ENCODE results near the gene IL17RC.

Gene IL17RC

DNA sequence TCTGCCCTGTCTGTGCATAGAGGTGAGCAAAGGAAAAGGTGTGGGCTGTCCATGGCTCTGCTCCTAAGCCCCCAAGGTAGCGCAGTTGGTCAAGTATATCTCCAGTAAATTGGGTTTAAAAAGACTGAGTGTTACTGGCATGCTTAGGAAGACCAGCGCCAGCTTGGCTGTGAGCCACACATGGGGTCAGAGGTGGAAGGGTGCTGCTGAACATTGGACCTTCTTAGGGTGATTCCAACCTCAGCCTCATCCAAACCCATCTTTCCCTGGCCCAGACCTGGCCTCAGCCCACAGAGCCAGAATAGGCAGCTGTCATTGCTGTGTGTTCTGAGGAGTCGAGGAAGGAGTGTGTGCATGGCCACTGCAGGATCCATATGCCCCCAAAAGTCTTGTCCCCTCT lies 8.6 kb upstream of the IL17RC start:
- Histone ChIP-seq H3K4me2 (ENCODE audit: insufficient read depth, low read length, poor library complexity, severe bottlenecking) (no peak overlapping the region), H2BK5ac (ENCODE audit: low read length) (no peak overlapping the region), H3K18ac (ENCODE audit: low read length) (no peak overlapping the region), H2BK15ac (ENCODE audit: low read length) (no peak overlapping the region), H2BK120ac (ENCODE audit: low read depth, low read length) (no peak overlapping the region), H3K4me3 (ENCODE audit: low read length in 2 of 2) (no peak overlapping the region), H3K27me3 (ENCODE audit: control insufficient read depth in 3 of 3, insufficient read depth in 3 of 3, low read depth in 1 of 3, low read length in 3 of 3) (peaks cover 0 to 8% (median 0%) of the 10 kb centered on the region in 3 experiments), H3K23ac (ENCODE audit: low read depth, low read length, poor library complexity) (no peak overlapping the region), H3K14ac (ENCODE audit: low read length) (no peak overlapping the region), H2AK5ac (ENCODE audit: low read depth, low read length) (no peak overlapping the region), H3K9me3 (replicated peaks in 1 of 2; ENCODE audit: control insufficient read depth in 2 of 2, insufficient read depth in 1 of 2, low read depth in 1 of 2, low read length in 2 of 2) (peaks cover 0 to 2% of the 10 kb centered on the region in 2 donors), H4K91ac (ENCODE audit: low read depth, low read length, poor library complexity) (no peak overlapping the region), H3K36me3 (replicated peaks in 1 of 2; ENCODE audit: control insufficient read depth in 2 of 2, insufficient read depth in 2 of 2, low read length in 2 of 2) (no peaks in the 10 kb centered on the region), H2AFZ (ENCODE audit: low read length) (no peak overlapping the region), H4K8ac (ENCODE audit: low read depth, low read length) (no peak overlapping the region), H3K9ac (ENCODE audit: low read depth, low read length, poor library complexity) (no peak overlapping the region), H2BK12ac (ENCODE audit: low read length) (no peak overlapping the region), H3K27ac (replicated peaks; ENCODE audit: low read length) (no peak overlapping the region), H3K4me1 (ENCODE audit: control insufficient read depth in 2 of 2, insufficient read depth in 1 of 2, low read depth in 1 of 2, low read length in 2 of 2) (no peaks in the 10 kb centered on the region), H3K4ac (ENCODE audit: low read length) (no peak overlapping the region), H3K79me1 (ENCODE audit: low read depth, low read length) (no peaks in the 10 kb centered on the region)
- no CpG with 5 or more reads among the region's 3 CpGs for WGBS, 2 donors (ENCODE audit: extremely low coverage in 2 of 2, insufficient read length in 2 of 2, insufficient replicate concordance in 1 of 2)
- DNase-seq (ENCODE audit: low spot score) = no peak

DNA sequence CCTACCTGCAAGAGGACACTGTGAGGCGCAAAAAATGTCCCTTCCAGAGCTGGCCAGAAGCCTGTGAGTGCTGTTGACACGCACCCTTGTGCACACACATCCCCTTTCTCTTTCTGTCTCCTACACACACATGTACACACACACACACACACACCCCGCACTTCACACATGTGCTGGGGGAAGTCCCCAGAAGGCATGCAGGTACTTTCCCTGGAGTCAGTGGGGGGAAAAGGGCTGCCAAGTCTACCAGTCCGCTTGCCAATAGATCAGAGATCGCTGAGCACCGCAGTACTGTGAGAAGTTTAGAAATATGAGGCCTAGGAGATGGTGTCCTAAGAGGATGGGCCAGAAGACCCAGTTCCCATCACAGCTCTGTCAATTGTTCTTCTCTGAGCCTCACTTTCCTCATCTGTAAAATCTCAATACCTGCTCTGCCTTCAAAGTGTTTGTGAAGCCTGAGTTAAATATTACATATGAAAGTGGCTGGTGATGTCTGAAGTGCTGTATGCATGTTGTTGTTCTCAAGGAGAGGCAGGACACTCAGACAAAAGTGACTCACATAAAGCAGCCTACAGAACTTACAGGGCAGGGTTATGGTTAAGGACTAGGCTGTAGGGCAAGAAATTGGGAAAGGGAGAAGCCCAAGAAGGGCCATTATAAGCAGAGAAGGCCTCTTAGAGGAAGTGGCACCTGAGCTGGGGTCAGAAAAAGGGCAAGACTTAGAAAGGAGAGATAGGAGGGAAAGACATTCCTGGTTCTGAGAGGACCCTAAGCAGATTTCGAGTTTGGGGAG lies 7.5 kb upstream of the IL17RC start:
- no peaks in the 10 kb centered on the region for H3K36me3 ChIP-seq (replicated peaks in 1 of 2; ENCODE audit: control insufficient read depth in 2 of 2, insufficient read depth in 2 of 2, low read length in 2 of 2)

DNA sequence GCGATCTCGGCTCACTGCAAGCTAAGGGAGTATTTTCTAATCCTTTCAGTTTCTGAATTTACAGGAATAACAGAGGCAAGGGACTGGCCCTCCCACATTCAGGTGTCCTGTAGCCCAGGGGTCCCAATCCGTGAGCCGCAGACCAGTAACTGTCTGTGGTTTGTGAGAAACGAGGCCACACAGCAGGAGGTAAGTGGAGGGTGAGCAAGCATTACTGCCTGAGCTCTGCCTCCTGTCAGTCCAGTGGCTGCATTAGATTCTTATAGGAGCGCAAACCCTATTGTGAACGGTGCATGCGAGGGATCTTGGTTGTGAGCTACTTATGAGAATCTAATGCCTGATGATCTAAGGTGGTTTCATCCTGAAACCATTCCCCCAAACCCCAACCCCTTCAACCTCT lies 5.0 kb upstream of the IL17RC start:
- Histone ChIP-seq H3K27me3 (ENCODE audit: control insufficient read depth in 3 of 3, insufficient read depth in 3 of 3, low read depth in 1 of 3, low read length in 3 of 3) (peaks cover 0 to 15% (median 8%) of the 10 kb centered on the region in 3 experiments), H3K4ac (ENCODE audit: low read length) (no peak overlapping the region), H2BK5ac (ENCODE audit: low read length) (no peak overlapping the region), H4K8ac (ENCODE audit: low read depth, low read length) (no peak overlapping the region), H2BK12ac (ENCODE audit: low read length) (no peak overlapping the region), H3K9ac (ENCODE audit: low read depth, low read length, poor library complexity) (no peak overlapping the region), H3K14ac (ENCODE audit: low read length) (no peak overlapping the region), H2AFZ (ENCODE audit: low read length) (no peak overlapping the region), H2BK120ac (ENCODE audit: low read depth, low read length) (no peak overlapping the region), H3K4me1 (ENCODE audit: control insufficient read depth in 2 of 2, insufficient read depth in 1 of 2, low read depth in 1 of 2, low read length in 2 of 2) (peaks cover 10 to 13% of the 10 kb centered on the region in 2 donors), H4K91ac (ENCODE audit: low read depth, low read length, poor library complexity) (no peak overlapping the region), H3K23ac (ENCODE audit: low read depth, low read length, poor library complexity) (no peak overlapping the region), H3K36me3 (replicated peaks in 1 of 2; ENCODE audit: control insufficient read depth in 2 of 2, insufficient read depth in 2 of 2, low read length in 2 of 2) (no peaks in the 10 kb centered on the region), H3K79me1 (ENCODE audit: low read depth, low read length) (no peaks in the 10 kb centered on the region), H3K27ac (replicated peaks; ENCODE audit: low read length) (no peak overlapping the region), H2AK5ac (ENCODE audit: low read depth, low read length) (no peak overlapping the region), H3K9me3 (replicated peaks in 1 of 2; ENCODE audit: control insufficient read depth in 2 of 2, insufficient read depth in 1 of 2, low read depth in 1 of 2, low read length in 2 of 2) (peaks cover 0 to 2% of the 10 kb centered on the region in 2 donors), H3K4me3 (ENCODE audit: low read length in 2 of 2) (no peak overlapping the region), H3K4me2 (ENCODE audit: insufficient read depth, low read length, poor library complexity, severe bottlenecking) (no peak overlapping the region), H2BK15ac (ENCODE audit: low read length) (no peak overlapping the region), H3K18ac (ENCODE audit: low read length) (no peak overlapping the region)
- no CpG with 5 or more reads among the region's 8 CpGs for WGBS, 2 donors (ENCODE audit: extremely low coverage in 2 of 2, insufficient read length in 2 of 2, insufficient replicate concordance in 1 of 2)
- DNase-seq (ENCODE audit: low spot score) = no peak

More for the DNA sequence above, 7.5 kb upstream of the IL17RC start:
- no peak overlapping the region for H3K27ac ChIP-seq (replicated peaks; ENCODE audit: low read length)
- H3K27me3 ChIP-seq (ENCODE audit: control insufficient read depth in 3 of 3, insufficient read depth in 3 of 3, low read depth in 1 of 3, low read length in 3 of 3) = peaks cover 0 to 8% (median 4%) of the 10 kb centered on the region in 3 experiments
- peaks cover 0 to 2% of the 10 kb centered on the region in 2 donors for H3K9me3 ChIP-seq (replicated peaks in 1 of 2; ENCODE audit: control insufficient read depth in 2 of 2, insufficient read depth in 1 of 2, low read depth in 1 of 2, low read length in 2 of 2)
- H3K9ac ChIP-seq (ENCODE audit: low read depth, low read length, poor library complexity) = peak overlapping the region; percentile 7
- H2BK120ac ChIP-seq (ENCODE audit: low read depth, low read length) = no peak overlapping the region
- no peak overlapping the region for H4K8ac ChIP-seq (ENCODE audit: low read depth, low read length)
- no peak overlapping the region for H3K4me3 ChIP-seq (ENCODE audit: low read length in 2 of 2)
- no peak overlapping the region for H3K4me2 ChIP-seq (ENCODE audit: insufficient read depth, low read length, poor library complexity, severe bottlenecking)
- H3K18ac ChIP-seq (ENCODE audit: low read length) = no peak overlapping the region
- H3K79me1 ChIP-seq (ENCODE audit: low read depth, low read length) = no peaks in the 10 kb centered on the region
- H4K91ac ChIP-seq (ENCODE audit: low read depth, low read length, poor library complexity) = no peak overlapping the region
- H3K23ac ChIP-seq (ENCODE audit: low read depth, low read length, poor library complexity) = no peak overlapping the region
- H2AFZ ChIP-seq (ENCODE audit: low read length) = no peak overlapping the region
- H2BK15ac ChIP-seq (ENCODE audit: low read length) = no peak overlapping the region
- no CpG with 5 or more reads among the region's 7 CpGs for WGBS, 2 donors (ENCODE audit: extremely low coverage in 2 of 2, insufficient read length in 2 of 2, insufficient replicate concordance in 1 of 2)
- no peak overlapping the region for H2AK5ac ChIP-seq (ENCODE audit: low read depth, low read length)
- no peak overlapping the region for H2BK12ac ChIP-seq (ENCODE audit: low read length)
- no peak overlapping the region for H3K4ac ChIP-seq (ENCODE audit: low read length)
- no peak overlapping the region for H3K14ac ChIP-seq (ENCODE audit: low read length)
- no peak overlapping the region for H2BK5ac ChIP-seq (ENCODE audit: low read length)
- DNase-seq (ENCODE audit: low spot score) = no peak
- H3K4me1 ChIP-seq (ENCODE audit: control insufficient read depth in 2 of 2, insufficient read depth in 1 of 2, low read depth in 1 of 2, low read length in 2 of 2) = no peaks in the 10 kb centered on the region

DNA sequence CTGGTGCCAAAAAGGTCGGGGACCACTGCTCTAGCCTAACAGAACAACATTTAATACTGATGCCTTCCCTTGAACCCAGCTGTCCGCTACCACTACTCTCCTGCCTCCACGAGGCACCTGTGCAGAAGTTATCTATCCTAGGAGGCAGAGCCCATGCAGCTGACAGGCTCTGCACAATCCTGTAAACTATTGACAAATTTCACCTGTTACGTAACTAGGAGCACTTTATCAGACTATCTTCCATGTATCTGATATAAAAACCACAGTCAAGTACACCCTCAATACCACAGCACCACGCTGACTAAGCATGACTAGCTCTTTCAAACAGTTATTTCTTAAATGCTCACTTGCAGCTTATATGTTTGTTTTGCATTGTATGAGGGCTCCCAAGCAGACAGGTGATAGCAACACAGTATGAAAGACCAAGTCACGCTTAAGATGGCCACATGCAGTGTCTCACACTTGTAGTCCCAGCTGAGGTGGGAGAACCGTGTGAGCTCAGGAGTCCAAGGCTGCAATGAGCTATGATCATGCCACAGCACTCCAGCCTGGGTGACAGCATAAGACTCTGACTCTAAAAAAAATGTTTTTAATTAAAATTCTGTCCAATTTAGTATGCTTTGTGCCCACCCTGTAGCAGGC lies 4.5 kb upstream of the IL17RC start:
- H4K8ac ChIP-seq (ENCODE audit: low read depth, low read length) = no peak overlapping the region

More for the DNA sequence above, 4.5 kb upstream of the IL17RC start:
- H3K9me3 ChIP-seq (replicated peaks in 1 of 2; ENCODE audit: control insufficient read depth in 2 of 2, insufficient read depth in 1 of 2, low read depth in 1 of 2, low read length in 2 of 2) = peaks cover 0 to 2% of the 10 kb centered on the region in 2 donors
- no peak overlapping the region for H3K18ac ChIP-seq (ENCODE audit: low read length)
- H3K79me1 ChIP-seq (ENCODE audit: low read depth, low read length) = no peaks in the 10 kb centered on the region
- no peak overlapping the region for H3K4ac ChIP-seq (ENCODE audit: low read length)
- H4K91ac ChIP-seq (ENCODE audit: low read depth, low read length, poor library complexity) = no peak overlapping the region
- no CpG with 5 or more reads among the region's 7 CpGs for WGBS, 2 donors (ENCODE audit: extremely low coverage in 2 of 2, insufficient read length in 2 of 2, insufficient replicate concordance in 1 of 2)
- H2BK12ac ChIP-seq (ENCODE audit: low read length) = no peak overlapping the region
- H3K4me3 ChIP-seq (ENCODE audit: low read length in 2 of 2) = no peak overlapping the region
- H3K36me3 ChIP-seq (replicated peaks in 1 of 2; ENCODE audit: control insufficient read depth in 2 of 2, insufficient read depth in 2 of 2, low read length in 2 of 2) = no peaks in the 10 kb centered on the region
- no peak overlapping the region for H2AK5ac ChIP-seq (ENCODE audit: low read depth, low read length)
- H3K4me2 ChIP-seq (ENCODE audit: insufficient read depth, low read length, poor library complexity, severe bottlenecking) = no peak overlapping the region
- H3K14ac ChIP-seq (ENCODE audit: low read length) = no peak overlapping the region
- H3K9ac ChIP-seq (ENCODE audit: low read depth, low read length, poor library complexity) = no peak overlapping the region
- H2BK15ac ChIP-seq (ENCODE audit: low read length) = no peak overlapping the region
- H2AFZ ChIP-seq (ENCODE audit: low read length) = no peak overlapping the region
- no peak overlapping the region for H3K27ac ChIP-seq (replicated peaks; ENCODE audit: low read length)
- H3K23ac ChIP-seq (ENCODE audit: low read depth, low read length, poor library complexity) = no peak overlapping the region
- no peak overlapping the region for H2BK5ac ChIP-seq (ENCODE audit: low read length)
- peaks cover 0 to 15% (median 8%) of the 10 kb centered on the region in 3 experiments for H3K27me3 ChIP-seq (ENCODE audit: control insufficient read depth in 3 of 3, insufficient read depth in 3 of 3, low read depth in 1 of 3, low read length in 3 of 3)
- peaks cover 12 to 17% of the 10 kb centered on the region in 2 donors for H3K4me1 ChIP-seq (ENCODE audit: control insufficient read depth in 2 of 2, insufficient read depth in 1 of 2, low read depth in 1 of 2, low read length in 2 of 2)
- DNase-seq (ENCODE audit: low spot score) = no peak
- H2BK120ac ChIP-seq (ENCODE audit: low read depth, low read length) = no peak overlapping the region
